Activated CD8-positive, alpha-beta memory T cell treated with anti-CD3 and anti-CD28 coated beads, Interleukin-2, amount 50 U/mL, for 1 hour (primary cell): ENCODE data around the gene TSPAN18.
"Not testable (repeated sequence)": the region's sequence is repeated elsewhere in the genome, so short reads cannot be mapped to it uniquely, and the experiment has no call there.

Experiments
- DNase-seq: peaks from one replicate; pipeline ENCODE4 v3.0.0-alpha.2; 2020; ENCODE audit errors: extremely low read depth

The TSPAN18 gene

GRCh38 chr11:44868021-44868420 lies 141.3 kb downstream of the TSPAN18 start:
- no peak for DNase-seq

DNA sequence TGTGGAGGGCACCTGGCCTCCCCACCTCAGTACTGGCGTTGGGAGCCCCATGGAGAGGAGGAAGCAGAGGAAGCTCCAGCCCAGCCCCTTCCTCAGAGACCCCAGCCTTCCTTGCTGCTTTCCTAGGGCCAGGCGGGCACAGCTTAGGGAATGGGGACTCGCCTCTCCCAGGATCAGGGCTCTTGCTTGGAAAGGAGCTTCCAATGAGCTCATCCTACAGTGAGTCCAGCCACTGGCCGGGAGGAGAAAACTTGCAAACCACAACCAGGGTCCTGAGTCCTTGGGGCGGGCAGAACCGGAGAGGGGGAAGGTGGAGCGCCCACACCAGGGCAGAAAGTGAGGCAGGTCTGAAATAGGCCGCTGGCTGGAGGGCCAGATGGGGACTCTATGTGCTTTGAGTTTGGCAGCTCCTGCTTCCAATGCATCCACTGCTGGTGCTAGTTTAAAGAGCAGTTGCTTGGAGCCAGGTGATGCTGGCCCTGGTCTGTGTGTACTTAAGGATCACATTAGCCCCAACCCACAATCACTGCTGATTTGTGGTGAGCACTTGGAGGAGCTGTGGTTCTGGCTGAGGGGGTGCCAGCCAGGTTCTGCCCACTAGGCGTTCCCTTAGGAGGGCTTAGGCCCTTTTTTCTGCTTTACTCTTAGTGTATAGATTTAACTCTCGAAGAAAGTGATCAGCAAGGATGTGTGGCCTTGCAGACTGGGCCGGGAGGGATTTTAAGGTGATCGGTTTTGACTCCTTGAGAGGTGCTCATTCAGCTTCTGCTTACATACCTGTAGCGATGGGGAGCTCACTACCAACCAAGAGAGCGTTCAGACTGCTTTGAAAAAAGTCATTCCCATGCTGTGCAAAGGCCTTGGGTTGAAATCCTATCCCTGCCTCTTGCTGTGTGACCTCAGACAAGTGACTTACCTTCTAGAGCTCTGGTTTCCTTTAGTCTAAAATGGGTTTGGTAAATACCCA lies 142.0 kb downstream of the TSPAN18 start:
- DNase-seq: no peak

DNA sequence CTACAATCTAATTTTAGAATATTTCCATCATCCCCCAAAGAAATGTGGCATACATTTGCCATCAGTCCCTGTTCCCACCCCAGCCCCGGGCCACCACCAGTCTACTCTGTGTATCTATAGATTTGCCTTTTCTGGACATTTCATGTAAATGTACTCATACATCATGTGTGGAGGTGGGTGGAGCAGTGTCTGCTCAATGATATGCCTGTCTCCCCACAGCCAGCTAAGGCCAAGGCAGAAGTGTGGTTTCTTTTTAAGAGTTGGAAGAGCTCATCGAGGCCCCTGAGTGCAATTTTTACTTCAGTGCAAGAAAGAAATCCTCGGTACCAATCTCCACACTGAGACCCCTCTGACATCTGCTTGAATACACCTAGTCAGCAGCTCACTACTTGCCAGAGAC lies 143.4 kb downstream of the TSPAN18 start:
- DNase-seq: no peak

DNA sequence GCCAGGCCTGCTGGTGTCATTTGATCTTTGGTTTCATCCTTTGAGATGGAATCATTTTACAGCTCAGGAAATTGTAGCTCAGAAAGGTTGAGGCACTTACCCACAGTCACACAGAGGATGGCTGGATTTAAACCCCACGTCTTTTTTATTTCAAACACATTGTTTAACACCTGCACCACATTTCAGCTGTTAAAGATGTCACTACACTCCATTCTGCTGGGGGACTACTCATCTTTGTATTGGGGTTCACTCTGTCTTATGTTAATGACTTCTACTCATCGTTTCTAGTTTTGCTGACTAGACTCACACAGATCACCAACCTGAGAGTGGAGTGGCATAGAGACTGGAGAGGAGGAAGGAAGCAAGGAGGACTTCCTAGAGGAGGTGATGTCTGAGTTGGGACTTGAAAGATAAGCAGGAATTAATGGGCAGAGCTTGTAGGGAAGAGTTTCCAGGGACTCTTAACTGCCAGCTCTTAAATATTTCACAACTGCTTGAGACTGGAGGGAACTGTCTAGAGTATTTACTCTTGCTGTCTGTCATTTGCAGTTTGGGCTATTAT lies 143.9 kb downstream of the TSPAN18 start:
- DNase-seq: no peak

DNA sequence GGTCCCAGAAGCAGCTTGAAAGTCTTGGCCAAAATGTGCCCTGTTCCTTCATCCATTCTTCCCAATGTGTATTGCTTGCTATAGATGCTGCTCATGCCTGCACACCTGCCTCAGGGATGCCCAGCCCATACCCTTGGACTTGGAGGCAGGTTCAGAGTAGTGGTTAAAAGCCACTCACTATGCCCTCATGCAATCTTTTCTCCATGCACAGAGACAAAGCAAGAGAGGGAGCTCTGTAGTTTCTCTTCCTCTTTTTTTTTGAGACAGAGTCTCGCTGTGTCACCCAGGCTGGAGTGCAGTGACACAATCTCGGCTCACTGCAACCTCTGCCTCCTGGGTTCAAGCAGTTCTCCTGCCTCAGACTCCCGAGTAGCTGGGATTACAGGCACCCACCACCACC lies 144.9 kb downstream of the TSPAN18 start:
- DNase-seq: not testable (repeated sequence)

DNA sequence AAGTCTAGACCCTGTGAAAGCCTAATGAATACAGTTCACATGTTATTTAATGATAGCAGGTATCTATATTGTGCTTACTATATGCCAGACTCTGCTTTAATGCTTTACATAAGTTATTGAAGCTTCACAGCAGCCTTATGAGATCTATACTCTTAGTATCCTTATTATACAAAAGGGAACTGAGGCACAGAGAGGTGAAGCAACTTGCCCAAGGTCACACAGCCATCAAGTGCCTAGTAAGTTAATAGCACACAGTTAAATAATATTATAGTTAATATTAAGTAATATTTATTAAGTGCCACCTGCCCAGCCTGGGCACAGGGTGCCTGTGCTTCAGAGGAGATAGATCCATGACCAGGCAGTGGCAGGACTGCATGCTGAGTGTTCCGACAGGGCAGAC lies 145.8 kb downstream of the TSPAN18 start:
- DNase-seq: no peak

- DNase-seq: no peak
These were observed 146.8 kb downstream of the TSPAN18 start for GRCh38 chr11:44873537-44873936.

DNA sequence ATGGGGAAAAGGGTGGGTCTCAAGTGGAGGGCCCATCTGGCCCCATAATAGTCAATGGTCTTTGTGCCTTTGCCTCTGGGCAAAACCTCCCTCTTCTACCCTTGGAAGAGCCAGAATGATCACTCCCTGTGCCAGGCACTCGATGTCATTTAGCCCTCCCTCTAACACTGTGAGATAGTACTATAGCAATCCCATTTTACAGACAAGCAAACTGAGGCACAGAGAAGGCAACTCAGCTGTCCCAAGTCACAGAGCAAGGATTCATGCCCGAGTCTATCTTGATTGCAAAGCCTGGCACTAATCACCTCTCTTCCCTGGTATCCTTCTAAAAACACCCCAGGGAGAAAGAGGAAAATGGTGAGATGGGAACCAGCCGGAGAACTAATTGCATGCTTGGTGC lies 147.5 kb downstream of the TSPAN18 start:
- DNase-seq: no peak

GRCh38 chr11:44875037-44875436 lies 148.3 kb downstream of the TSPAN18 start:
- no peak for DNase-seq

- no peak for DNase-seq
These were observed 149.5 kb downstream of the TSPAN18 start for GRCh38 chr11:44876194-44876723.

GRCh38 chr11:44876906-44877305 lies 150.1 kb downstream of the TSPAN18 start:
- DNase-seq: no peak

DNA sequence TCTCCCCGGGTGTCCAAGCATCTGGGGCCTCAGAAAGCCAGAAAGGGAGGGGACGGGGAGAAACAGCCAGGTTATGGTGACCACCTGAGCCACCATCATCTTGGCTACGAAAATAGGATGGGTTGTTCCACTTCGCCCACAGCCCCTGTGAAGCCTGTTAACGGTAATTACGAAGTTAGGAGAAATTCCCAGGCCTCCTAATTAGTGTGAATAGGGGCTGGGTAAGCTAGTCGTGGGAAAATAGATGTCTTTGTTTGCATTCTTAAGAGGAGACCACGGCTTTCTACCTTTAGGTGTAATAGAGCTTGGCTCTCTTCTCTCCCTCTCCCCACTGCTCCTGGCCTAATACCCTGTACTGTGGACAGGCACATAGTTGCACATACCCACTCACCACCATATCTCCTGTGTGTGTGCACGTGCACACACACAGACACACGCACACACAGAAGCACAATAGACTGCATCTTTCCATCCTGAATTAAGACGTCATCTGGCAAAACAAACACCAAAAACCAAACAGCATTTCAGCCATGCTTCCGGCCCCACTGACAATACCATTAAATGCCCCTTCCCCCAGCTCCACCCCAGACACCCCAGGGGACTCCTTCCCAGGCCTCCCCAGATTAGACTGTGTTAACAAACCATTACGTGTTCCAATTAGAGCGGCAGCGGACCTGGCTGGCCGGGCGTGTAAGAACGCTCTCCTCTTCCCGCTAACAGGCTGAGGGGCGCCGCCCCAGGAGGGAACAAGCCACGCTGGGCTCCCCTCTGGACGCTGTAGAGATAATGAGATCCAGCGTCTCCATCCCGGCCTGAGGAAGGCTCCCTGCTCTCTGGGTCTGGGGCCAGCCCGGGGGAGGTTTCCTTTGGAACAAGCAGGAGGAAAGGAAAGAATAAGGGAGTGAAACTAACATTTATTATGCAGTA lies 151.1 kb downstream of the TSPAN18 start:
- no peak for DNase-seq

GRCh38 chr11:44878711-44879110 lies 151.9 kb downstream of the TSPAN18 start:
- DNase-seq: no peak

GRCh38 chr11:44879432-44879831 lies 152.7 kb downstream of the TSPAN18 start:
- DNase-seq: no peak

GRCh38 chr11:44880511-44880910 lies 153.7 kb downstream of the TSPAN18 start:
- no peak for DNase-seq

- DNase-seq: no peak
These were observed 154.2 kb downstream of the TSPAN18 start for GRCh38 chr11:44880953-44881352.

DNA sequence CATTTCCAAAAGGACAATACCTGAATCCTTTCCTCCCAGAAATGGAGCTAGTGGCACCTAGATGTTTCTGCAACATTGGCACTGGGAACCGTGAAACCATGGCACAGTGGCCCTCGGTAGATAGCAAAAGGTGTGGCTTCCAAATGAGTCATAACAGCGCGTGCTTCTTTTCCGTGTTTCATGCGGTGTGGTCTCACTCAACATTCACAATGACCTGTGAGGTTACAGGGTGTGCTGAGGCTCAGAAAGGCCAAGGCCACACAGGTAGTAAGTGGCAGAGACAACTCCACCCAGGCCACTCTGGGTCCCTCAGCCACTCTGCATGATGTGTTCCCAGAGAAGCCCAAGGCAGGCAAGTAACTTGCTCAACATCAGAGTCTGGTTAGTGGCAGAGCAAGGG lies 156.5 kb downstream of the TSPAN18 start:
- DNase-seq: no peak

DNA sequence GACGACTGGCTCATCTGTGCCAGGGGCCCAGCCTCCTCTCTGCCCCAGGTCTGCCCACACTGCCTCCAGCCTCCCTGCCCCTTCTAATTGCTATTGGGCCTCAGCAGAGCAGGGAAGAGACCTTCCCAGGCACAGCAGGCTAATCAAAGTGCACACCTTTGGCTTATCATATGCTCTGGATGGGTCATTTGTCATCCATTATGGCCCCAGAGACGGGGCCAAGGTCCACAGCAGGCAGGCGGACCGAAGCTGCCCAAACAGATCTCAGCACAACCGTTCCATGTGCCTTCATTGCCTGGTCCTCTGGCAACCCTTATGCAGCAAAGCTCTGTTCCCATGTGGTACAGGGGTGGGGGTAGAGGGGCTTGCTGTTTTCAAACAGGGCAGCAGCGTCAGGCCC lies 157.3 kb downstream of the TSPAN18 start:
- DNase-seq: no peak

GRCh38 chr11:44885065-44885810 lies 158.5 kb downstream of the TSPAN18 start:
- DNase-seq: no peak

- no peak for DNase-seq
These were observed 159.4 kb downstream of the TSPAN18 start for GRCh38 chr11:44885919-44886789.
